GM18517 (cell line): ENCODE measurements around the gene CAMTA1.

Source experiments
- ATAC-seq: cut with Tn5 transposase; IDR thresholded peaks from one replicate; pipeline ENCODE4 v1.9.1; 2021; ENCODE audit warnings: mild to moderate bottlenecking, moderate library complexity; ENCODE audit not compliant: unreplicated experiment

Gene CAMTA1

DNA sequence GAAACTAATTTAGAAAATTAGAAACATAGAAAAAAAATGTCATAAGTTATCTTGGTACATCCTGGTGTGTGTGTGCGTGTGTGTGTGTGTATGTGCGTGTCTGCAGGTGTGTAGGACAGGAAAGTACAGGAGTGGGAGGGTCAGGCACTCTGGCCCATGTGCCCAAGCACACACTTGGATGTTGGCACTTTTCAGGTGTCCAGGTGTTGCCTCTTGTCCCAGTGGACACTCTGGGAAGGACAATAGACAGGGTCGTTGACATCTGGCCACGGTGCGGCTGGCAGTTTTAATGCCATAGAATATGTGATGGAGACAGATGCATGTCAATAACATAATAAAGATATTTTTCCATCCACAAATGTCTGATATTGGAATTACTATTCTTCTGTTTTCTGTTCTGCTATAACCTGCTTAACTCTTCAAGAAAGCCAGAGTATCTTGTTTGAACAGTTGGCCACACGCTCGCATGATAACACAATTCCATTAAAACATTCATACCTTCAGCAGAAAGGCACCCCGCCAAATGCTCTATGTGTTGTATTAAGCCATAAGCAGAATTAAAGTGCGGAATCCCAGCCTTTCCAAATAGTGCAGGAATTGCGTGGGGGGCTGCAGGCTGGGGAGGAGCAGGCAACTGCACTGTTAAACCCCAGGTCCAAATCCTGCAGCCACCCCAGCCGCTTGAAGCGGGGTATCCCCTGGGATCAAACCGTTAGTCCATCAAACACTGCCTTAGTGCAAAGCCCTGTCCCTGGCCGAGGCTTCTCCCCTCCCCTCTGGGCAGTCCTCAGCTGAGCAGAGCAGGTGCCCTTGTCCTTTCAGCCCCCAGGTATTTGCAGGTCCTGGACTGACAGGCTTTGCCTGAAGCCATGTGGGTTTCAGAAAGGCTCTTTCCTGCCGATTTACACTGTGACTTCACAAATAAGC, 390.0 kb downstream of the CAMTA1 start:
- ATAC-seq, result no peak

DNA sequence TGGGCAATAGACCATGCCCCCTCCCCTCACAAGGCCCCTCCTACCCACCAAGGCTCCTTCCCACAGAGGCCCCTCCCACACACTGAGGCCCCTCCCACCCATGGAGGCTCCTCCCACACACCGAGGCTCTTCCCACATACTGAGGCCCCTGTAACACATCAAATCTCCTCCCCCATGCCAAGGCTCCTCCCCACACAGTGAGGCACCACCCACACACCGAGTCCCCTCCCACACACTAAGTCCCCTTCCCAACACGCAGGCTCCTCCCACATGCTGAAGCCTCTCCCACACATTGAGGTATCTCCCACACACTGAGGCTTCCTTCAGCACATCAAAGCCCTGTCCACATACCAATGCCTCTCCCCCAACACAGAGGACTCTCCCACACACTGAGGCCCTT, 391.8 kb downstream of the CAMTA1 start:
- no peak for ATAC-seq

DNA sequence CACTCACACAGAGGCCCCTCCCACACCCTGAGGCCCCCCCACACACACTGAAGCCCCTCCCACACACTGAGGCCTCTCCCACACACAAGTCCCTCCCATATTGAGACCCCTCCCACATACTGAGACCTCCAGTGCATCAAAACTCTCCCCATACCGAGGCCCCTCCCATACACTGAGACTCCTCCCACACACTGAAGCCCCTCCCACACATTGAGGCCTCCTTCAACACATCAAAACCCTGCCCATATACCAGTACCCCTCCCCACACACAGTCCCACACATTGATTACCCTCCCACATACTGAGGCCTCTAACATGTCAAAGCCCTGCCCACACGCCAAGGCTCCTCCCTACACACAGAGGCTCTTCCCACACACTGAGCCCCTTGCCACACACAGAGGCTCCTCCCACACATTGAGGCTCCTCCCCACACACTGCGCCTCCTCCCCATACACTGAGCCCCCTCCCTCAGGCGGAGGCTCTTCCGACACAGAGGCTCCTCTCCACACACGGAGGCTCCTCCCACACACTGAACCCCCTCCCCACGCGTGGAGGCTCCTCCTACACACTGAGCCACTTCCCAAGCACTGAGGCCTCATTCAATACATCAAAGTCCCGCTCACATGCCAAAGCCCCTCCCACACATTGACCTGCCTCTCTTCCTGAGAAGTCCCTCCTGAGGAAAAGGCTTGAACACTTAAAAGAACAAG, 392.3 kb downstream of the CAMTA1 start:
- ATAC-seq, result no peak

DNA sequence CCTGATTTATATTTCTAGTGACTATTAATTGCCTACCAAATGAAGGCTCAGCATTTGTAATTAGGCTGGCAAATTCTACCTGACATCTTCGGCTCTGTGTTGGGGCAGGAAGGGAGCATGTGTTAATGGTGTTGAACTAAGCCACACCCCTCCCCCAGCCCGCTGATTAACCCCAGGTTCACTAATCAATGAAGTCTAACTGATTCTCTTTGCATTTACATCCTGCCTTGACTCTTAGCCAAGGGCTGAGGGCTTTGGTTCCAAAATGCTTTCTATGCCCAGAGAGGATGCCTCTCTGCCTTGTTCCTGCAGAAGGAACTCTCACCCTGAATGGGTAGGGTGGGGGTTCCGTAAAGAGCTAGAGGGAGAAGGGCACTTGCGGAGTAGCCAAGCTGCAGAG, 393.1 kb downstream of the CAMTA1 start:
- ATAC-seq, result no peak

DNA sequence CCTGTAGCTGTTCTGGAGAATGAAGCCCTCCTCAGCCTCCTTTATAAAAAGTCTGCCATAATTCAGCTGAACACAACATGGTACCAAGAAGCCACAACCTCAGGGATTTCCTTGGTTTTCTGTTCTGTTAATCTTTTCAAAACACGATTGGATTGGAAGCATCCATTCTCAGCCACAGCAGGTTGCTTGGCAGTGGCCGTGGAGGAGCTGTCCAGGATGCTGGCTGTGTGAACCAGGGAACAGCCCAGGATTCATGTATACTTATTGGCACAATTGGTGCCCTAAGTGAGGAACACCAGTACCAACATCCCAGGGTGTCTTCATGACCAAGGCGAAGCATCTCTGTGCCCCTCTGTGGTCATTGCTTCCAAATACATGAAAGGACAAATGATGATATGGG, 393.5 kb downstream of the CAMTA1 start:
- ATAC-seq, result no peak

DNA sequence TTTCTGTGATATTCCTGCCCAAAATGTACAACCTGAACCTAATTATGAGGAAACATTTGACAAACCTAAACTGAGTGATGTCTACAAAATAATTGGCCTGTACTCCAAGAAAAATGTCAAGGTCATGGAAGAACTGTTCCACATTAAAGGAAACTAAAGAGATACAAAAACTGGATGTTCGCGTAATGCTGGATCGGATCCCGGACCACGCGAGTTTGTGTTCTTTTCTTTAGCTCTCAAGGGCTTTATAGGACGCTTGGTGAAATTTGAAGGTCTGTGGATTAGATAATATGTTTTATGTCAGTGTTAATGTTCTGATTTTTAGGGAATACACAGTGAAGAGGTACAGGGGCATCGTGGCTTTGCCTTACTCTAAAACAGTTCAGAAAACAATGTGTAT, 400.5 kb downstream of the CAMTA1 start:
- ATAC-seq, result no peak

DNA sequence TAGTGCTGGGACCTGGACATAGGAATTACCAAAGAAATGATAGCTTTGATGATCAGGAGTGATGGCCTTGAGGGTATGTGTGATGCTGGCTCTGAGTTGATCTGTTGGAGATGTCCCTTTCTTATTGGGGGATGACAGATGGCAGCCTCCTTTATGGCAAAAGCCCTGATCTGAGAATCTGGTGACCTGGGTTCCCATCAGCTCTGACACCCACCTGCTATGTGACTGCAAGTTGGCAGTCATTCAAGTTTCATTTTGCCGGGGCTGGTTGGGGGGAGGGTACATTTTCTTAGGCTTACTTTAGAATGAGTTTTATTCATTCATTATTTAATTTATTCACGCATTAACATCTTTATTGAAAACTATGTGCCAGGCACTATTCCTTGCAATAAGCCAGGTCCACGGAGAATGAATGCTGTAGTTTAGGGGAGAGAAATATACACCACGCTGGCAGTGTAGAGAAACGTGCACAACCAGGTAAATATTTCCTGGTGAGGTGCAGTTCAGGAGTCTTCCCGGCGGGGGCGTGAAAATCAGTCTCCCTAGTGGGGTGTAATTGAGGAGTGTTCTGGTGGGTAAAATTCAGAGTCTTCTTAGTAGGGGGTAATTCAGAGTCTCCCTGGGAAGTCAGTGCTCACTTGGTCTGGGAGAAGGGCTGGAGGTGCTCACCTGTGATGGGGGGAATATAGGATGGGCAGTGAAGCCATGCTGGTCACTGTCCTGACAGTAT, 401.3 kb downstream of the CAMTA1 start:
- no peak for ATAC-seq

DNA sequence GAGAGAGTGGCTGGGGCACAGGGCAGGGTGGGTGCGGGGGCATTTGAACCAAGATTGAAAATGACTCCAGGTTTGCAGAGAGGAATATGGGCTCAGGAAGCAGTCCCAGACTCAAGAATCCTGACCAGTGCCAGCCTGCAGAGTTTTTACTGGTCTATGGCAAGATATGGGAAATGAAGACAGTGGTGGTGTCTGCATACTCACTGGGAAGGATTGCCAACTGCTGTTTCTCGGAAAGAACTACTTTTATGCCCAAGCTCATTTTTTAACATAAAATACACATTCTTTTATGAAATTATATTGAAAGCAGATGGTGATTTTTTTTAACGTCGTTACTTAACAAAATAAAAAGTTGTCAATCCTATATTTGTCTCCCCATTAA, 401.8 kb downstream of the CAMTA1 start:
- ATAC-seq, result no peak

DNA sequence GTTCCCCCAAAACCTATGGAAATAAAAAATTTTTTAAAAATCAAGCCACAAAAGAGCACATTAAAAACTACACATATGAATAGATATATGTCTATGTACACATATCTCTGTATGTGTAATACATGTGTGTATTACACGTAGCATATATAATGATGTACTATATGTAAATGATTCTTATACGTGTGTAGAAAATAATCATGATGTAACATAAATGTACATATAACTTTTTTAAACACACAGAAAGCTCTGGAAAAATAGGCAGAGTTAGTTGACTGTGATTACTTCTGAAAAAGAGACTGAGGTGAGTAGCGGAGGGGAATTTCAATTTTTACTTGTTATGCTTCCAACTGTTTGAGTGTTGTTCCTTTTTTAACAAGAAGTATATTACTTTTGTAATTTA, 405.0 kb downstream of the CAMTA1 start:
- no peak for ATAC-seq

DNA sequence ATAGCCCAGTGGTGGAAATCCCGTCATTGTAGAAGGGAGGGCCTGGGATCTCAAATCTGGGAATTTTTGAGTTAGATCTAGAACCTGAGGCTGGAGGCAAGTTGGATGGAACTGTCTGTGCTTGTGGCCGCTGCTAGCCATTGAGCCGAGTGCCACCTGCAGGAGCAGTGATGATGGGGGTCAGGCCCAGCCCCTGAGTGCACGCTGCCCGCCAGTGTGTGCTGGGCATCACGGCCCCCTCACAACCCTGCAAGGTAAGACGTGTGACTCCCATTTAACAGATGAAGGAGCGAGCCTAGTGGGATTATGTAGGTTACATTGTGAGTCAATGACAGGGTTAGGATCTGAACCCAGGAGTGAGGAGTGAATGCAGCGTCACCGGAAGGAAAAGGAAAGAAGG, 407.2 kb downstream of the CAMTA1 start:
- no peak for ATAC-seq

DNA sequence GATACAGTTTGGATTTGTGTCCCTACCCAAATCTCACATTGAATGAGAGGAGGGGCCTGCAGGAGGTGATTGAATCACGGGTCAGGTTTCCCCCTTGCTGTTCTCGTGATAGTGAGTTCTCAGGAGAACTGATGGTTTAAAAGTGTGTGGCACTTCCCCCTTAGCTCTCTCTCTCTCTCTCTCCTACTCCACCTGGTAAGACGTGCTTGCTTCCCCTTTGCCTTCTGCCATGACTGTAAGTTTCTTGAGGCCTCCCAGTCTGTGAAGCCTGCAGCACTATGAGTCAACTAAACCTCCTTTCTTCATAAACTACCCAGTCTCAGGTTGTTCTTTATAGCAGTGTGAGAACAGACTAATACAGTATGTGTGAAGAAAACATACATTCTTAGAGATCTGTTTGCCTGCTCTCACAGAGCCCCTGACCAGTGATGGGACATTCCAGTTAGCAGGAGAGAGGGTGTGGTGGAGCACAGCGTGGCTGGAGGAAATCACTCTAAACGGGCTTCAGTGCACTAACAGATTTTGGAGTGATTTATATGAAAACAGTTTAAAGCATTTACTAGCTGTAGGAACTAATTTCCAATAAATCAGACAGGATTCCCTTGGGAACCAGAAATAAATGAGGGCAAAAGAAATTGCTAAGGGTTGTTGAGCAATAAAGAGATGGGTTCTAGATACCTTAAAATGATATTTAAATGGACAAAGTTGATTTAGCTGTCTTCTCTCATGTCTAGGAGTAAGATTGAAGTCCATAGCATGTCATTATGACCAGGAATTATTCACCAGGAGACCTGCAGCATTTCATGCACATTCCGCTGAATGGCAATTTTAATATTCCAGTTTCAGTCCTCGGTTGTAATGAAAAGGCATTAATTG, 411.0 kb downstream of the CAMTA1 start:
- no peak for ATAC-seq

DNA sequence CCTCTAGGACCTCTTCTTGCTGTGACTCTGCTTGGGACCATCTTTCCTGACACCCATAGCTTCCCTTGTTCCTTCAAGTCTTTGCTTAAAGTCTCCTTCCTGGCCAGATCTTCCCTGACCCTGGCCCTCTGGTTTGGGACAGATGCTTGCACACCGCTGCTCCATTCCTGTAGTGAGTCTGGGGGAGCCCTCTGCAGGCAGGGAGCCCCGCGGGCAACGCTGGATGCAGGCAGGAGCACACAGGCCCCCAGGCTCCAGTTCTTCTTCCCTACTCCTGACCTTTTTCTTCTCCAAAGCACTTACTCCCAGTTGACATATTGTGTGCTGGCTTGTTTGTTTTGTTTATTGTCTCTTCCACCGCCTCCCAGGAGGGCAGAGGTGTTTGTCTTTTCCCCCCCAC, 413.4 kb downstream of the CAMTA1 start:
- no peak for ATAC-seq

DNA sequence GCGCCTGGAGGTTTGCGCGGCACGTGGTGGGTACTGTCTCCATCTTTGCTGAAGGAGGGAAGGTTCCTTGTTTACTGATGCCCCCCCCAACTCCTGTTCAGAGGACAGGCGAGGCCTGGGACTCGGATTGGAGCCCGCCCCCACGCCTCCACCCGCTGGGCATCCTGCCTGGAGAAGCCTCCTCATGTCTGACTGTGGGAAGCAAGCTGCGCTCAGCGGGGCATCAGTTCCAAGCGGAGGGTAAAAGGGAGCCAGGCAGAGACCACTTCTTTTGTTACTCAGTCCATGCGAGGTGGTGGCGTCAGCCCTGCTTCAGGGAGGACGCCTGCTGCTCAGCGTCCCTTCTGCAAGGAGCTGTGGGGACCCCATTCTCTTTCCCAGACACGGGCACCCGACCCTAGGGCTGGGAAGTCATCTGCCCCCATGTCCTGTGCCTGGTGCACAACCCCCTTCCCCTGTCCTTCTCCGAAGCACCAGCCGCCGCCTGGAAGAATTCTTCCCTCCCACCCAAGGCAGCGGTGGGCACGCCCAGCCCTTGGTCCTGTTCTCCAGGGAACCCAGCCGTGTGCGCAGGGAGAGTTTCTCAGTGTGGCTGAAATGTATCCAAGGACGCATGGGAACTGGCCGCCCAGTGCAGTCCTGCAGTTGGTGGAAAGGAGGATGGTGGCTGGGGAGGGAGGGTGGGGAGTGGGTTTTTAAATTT, 414.0 kb downstream of the CAMTA1 start:
- ATAC-seq, result no peak

DNA sequence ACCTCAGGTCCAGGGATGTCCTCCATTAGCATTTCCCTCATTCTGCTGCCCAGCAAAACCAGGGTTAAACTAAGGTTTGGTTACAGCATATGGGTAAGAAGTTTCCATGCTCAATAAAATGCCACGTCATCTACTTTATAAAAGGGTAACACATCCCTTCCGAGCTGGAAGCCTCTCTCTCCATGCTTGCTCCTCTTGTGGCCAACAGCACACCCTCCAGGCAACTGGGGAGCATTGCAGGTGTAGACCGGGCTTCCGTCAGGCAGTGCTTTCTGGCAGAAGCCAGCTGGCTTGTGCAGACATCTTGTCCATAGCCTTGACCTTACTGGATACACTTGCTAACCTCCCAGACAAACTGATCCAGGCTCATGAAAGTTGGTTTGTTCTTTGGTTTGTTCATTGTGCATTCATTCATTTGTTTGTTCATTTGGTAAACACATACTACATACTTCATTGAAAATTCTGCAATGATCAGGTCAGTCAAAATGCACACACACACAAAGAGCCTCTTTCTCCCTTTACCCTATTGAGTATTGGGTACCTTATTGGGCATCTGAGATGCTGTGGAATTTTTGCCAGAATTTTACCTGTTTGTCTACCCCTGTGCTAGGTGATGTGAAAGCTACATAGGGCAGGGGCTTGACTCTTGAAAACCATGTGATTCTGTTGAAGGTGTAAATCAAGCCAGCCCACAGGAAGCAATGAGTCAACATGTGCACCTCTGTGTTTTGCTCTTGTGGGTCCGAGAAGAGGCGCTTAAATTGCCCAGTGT, 422.8 kb downstream of the CAMTA1 start:
- no peak for ATAC-seq

DNA sequence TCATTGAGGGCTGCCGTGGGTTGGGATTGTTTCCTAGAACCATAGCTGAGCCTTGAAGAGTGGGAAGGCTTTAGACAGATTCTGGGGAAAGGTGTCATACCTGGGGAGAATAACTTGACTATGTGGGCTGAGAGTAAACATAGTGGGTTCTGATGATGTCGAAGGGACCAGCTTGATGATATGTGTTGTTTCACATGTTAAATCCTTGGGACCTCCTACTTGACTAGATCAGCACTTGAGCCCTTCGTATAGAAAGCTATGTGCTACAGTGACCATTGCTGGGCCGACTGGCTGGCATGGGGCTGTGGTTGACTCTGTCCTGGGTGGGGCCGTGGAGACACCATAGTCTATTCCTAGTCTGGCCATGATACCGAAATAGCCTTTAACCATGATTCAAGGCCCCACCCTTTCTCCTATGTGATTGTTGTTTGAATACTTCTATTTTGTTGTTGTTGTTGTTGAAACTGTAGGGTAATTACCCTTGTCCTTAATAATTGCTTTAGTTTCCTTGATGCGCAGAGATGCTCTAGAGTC, 423.5 kb downstream of the CAMTA1 start:
- no peak for ATAC-seq

DNA sequence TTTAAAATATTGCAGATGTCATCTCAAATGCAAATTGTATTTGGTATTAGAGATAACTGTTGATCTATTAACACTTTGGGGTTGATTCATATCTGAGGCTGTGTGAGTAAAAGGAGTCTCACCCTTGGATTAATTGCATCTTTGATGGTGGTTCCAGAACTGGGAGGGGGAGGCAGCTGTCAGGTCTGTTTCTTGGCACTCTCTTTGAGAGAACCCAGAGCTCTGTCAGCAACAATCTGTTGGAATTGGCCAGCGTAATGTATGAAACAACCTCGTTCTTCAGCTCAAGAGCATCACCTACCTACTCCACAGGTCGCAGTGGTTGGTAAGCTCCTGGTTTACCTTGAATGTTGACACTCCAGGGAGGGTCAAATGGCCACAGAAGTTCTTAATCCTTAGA, 424.1 kb downstream of the CAMTA1 start:
- ATAC-seq, result no peak

DNA sequence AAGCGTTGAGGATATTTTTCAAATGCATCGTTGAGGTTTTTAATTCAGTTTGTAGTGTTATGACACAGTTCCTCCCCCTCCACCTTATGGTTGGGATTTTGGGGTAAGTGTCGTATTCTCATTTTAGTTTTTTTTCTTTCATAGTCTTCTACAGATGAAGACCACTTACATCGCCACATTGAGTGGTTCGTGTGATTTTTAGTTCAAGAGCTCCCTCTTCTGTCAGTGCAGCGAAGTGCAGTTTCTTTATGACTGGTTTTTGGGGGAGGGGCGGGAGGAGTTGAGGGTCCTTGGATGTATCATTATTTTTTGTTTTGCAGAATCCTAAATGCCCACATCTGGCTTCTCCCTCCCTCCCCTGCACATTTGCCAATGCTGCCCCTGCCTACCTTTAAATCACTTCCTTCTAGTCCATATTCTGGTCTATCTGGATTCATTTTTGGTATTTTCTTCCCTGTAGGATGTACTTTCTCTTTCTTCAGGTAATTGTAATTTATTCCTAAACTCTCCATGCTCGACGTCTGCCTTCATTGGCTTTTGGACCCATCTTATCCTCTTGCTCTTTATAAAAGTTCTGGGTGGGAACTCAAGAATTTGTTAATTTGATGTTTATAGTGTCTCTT, 433.1 kb downstream of the CAMTA1 start:
- no peak for ATAC-seq

DNA sequence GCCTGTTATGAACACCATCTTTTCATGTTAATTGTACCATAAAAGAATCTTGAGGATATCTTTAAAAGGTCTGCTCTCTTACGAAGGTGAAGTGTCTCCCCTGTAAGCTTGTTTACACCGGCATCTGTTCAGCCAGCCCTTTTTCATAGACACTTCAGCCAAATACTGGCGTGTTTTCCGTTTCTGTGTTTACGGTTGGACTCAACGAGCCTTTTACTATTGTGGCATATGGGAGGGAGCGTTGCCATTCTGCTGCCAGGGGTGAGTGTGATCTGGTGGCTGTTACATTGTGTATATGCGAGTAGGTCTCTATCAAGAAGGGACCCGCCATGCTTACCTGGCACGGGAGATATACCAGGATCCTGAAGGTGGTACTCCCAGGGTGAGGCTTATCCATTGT, 433.8 kb downstream of the CAMTA1 start:
- no peak for ATAC-seq

DNA sequence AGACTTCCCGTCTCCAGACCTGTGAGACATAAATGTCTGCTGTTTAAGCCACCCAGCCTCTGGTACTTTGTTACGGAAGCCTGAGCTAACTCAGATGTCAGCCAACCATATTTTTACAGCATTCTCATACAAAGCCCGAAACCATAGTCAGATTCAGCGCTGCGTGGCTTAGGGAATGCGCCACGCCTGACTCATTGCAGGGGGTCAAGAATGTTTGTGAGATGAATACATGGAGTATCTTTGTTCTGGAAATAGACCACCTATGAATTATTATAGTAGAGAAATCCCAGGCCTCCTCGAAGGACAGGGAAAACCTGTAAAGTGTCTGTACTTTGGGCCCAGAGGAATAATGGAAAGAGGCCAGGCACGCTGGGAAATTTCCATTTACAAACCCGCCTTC, 434.8 kb downstream of the CAMTA1 start:
- ATAC-seq, result no peak
